GM18517 (cell line): ENCODE measurements around the gene URM1.

Source experiments
- ATAC-seq: cut with Tn5 transposase; IDR thresholded peaks from one replicate; pipeline ENCODE4 v1.9.1; 2021; ENCODE audit warnings: mild to moderate bottlenecking, moderate library complexity; ENCODE audit not compliant: unreplicated experiment

Gene URM1

GRCh38 chr9:128383791-128384190, 12.6 kb downstream of the URM1 start:
- ATAC-seq = no peak

GRCh38 chr9:128384801-128385495, 13.8 kb downstream of the URM1 start:
- no peak for ATAC-seq

DNA sequence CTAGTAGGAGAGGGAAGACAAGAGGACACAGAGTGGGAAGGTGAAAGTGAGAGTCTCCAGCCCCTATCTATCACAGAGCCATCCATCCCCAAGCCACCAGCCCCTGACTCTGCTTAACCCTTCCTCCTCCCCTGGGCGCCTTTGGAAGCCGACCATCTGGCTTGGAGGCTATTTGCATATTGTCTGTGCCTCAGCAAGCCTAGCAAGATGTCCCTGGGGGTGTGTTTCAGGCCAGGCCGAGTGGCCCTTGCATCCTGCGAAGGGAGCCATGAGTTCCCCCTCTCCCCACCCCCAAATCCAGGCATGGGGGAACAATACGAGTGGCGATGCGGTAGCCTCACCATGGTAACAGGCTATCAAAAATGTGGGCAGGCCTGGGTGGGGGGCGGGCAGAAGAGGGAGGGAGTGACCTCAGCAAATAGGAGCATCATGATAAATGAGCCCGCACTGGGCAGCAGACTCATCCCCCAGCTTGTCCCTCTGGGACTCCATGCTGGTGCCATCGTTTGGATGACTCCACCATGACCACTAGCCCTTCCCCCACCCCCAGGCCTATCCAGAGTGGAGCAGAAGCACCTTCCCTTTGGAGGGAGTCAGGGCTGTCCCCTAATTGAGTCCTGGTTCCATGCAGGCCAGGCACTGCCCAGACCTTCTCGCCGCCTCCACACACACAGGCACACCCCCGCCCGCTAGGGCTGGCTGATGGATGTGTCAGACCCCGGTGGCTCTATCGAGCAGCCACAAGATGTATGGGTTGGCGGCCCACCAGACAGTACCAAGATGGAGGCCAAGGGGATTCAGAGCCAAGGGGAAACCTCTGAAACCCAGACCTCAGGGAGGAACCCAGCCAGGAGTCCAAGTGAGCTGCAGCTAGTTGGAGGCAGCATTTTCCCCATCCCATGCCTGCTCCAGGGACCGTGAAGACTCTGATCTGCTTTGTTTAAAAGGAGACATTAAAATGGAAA, 14.6 kb downstream of the URM1 start:
- ATAC-seq = no peak

GRCh38 chr9:128388150-128388549, 17.0 kb downstream of the URM1 start:
- ATAC-seq = no peak

DNA sequence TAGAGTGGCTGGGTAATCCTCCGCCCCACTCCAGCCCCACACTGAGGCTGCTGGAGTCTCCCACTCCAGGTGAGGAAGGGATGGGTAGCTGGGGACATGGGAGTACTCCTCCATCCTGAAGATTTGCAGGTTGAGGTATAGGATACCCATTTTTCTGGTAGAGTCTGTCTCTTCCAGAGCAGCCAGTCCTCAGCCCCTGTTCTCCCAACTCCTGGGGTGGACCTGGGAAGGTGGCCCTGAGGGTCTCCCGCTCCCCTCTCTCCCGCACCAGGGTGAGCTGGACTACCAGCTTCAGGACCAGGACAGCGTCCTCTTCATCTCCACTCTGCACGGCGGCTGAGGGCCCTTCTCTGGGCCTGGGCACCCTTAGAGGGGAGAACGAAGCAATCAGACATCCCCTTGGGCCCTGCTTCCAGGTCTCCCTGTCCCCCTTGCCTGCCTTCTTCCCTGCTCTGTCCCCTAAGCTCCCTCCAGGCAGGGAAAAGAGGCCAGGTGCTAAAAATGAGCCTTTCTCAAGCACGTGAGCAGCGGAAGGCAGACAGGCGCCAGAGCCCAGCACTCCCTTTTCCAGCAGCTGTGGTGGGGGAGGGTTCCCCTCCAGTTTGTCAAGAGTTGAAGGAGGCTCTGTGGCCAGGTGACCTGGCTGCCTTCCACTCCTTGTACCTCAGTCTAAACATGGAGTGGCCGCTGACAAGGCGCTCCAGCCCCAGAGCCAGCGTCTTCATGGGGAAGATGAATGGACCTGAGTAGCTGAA, 18.4 kb downstream of the URM1 start:
- ATAC-seq = no peak

DNA sequence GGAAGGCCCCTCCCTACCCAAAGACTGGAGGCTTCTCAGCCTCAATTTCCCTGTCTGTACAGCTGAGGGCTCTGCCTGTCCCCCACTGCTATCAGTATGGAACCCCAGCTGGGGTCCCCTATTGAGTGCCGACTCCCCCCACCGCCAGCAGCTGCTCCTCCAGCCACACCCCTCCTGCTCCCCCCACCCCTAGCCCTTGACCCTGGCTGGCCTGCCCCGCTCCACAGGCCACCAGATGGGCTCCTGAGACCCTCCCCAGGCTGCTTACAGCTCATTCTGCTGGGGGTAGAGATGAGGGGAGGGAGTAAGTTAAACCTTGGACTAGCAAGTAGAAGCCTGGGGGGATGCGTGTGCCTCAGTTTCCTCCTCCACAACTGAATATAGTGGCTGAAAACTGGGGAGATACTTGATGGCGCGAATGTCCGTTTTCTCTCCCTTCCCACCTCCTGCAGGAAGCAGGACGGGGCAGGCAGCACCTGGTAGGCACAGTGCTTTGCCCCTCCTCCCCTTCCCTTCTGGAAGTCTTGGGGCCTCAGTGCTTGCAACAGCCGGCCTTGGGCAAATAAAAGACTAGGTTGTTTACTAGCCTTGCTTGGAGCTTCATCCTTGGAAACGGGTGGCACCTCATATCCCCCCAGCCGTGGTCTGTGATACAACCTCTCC, 19.1 kb downstream of the URM1 start:
- no peak for ATAC-seq

- ATAC-seq = no peak
Observed at GRCh38 chr9:128390813-128391711, 19.9 kb downstream of the URM1 start.

DNA sequence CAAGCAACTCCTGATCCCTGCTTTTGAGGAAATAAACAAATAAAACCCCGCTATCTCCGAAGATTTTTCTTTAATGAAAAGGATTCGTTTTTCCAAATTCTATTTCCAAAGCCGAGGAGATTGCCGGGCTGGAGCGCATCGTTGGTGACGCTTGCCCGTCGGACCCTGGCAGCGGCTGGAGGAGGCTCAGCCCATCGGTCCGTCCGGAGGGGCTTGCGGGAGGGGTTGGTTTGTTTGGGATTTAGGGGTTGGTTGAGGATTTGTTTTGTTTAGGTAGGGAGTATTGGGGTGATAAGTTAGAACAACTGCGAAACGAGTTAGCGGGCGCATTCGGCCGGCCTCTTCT, 20.8 kb downstream of the URM1 start:
- ATAC-seq = no peak

DNA sequence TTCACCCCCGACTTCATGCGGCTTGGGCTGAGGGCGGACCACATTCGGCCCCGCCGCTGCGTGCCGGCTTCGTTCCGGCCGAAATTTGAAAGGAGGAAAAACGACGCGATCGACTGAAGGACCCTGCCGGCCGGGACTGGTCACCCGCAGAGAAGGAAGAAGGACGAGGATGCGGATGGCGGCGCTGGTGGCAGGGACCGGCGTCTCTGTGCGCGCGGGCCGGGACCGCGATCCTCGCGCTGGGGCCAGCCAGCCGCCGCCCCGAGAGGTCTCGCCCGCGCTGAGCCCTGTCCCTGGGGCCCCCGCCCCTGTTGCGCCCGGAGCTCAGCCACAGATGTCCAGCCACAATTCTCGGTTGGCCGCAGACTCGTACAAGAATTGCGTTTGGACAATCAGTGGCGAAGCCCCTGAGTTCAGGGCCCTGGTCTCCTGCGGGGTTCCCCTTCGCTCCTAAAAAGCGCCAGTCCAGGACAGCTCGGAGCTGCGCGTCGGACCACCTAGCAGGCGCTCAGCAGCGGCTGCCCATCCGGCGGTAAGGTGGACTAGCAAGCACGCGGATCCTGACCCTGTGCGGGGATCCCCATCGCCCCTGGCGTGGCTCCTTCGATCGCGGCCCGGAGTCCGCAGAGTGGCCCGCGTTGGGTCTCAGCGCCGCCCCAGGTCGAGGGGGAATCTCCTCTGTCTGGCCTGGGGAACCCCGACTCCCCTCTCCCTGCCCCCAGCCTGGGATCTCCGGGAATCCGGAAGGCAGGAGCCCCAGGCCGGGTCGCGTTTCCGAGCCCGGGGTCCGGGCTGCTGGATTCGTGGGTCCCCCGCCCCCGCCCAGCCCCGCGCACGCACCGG, 21.3 kb downstream of the URM1 start:
- ATAC-seq = no peak

DNA sequence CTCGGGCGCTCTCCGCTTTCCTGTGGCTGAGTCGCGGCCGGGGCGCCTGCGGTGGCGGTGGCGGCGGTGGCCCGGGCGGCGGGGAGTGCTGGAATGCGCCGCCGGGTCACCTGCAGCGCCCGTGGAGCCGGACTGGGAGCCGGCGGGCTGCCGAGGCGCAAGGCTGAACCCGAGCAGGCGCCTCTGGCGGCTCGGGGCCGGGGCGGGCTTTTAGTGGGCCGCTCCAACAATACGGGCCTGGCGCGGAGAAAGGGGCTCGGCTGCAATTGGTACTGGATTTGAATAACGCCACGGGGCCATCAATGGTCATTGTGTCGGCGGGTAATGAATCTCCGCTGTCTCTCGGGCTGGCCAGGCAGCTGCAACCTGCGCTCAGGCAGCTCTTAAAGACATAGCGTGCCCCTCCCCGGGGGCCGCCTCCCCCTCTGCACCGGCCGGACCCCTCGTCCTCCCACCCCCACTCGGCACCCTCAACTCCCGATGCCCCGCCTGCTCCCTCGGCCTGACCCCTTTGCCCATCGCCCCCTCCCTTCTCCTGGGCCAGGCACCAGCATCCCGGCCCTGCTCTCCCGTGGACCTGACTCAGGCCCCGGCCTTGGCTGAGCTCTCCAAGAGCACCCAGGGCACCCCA, 22.1 kb downstream of the URM1 start:
- ATAC-seq = no peak

- no peak for ATAC-seq
Observed at GRCh38 chr9:128393970-128394369, 22.8 kb downstream of the URM1 start.

GRCh38 chr9:128394379-128395168, 23.4 kb downstream of the URM1 start:
- no peak for ATAC-seq

DNA sequence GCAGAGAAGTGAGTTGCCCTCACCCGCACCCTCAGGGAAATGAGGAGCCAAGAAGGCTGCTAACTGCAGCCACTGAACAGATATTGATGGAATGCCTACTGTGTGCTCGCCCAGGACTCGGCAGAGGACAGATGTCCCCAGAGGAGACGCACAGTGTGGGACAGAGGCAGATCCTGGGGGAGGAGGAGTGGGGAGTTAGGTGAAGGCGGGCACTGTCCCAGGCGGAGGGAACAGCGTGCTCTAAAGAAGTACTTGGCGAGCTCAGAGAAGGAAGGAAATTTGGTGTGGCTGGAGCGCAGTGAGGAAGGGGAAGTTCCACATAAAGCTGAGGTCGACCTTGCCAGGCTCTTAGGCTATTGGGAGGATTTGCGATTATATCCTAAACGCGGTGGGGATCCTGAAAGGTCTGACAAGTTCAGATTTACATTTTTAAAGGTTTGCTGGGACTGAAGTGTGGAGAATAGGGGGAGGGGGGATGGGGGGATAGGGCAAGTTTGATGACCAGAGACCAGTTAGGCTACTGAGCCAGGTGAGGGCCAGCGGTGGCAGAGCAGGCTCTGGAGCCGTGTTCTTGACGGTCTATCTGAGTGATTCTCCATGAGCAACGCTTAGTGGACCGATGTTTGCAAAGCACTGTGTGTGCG, 25.9 kb downstream of the URM1 start:
- ATAC-seq = no peak

- no peak for ATAC-seq
Observed at GRCh38 chr9:128397831-128398230, 26.7 kb downstream of the URM1 start.

DNA sequence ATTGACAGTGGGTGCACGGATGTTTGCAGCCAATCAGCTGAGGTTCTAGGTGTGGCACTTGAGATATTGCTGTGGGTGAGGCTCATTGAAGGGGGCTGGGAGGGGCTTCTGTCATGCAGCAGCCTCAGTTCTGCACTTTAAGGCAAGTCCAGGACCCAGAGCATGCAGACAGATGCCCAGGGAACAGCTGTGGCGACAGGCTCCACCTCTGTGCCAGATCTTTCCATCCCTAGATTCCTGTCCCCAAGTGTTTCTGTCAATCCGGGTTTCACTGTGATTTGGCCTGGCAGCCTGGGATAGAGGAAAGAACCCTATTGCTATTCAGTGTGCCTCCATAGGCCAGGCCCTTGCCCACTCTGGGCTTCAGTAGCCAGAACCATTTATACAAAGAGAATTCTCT, 28.7 kb downstream of the URM1 start:
- no peak for ATAC-seq

- ATAC-seq = no peak
Observed at GRCh38 chr9:128404560-128404959, 33.4 kb downstream of the URM1 start.

- no peak for ATAC-seq
Observed at GRCh38 chr9:128405077-128405779, 34.1 kb downstream of the URM1 start.
